T-cell (primary cell): ENCODE results near the gene ZSWIM7. TPM values are rescaled to one million over a fixed set of nuclear protein-coding genes. Genes with fewer than 3 reads are reported as not detected.

Experiments
- ATAC-seq, 4 experiments: fragments of 200-7000 bp in 3 of 4; fragments of 150-1000 bp in 1 of 4; cut with Tn5 transposase; replicated peaks in 1 of 4; 1 replicate in 3 of 4; 2 replicates in 1 of 4; pipeline ENCODE4 v1.10.0; 2021; ENCODE audit warnings: moderate library complexity in 3 of 4, mild to moderate bottlenecking in 2 of 4, moderate number of reproducible peaks in 1 of 4
- CTCF ChIA-PET, 2 donors: fragments of 300-600 bp; sonication (Branson Sonifier 250); formaldehyde crosslinking; loops; one replicate each; lab custom pipeline; 2022; ENCODE audit warnings: antibody characterized with exemption in 2 of 2; lab: Charles Lee
- POLR2A ChIA-PET, 2 donors: fragments of 300-600 bp; sonication (Branson Sonifier 250); formaldehyde crosslinking; loops; one replicate each; lab custom pipeline; 2022; ENCODE audit warnings: antibody characterized with exemption in 2 of 2; lab: Charles Lee
- DNase-seq, 35 experiments: peaks; one replicate each; pipeline versions ENCODE4 v3.0.0 to v3.0.0-alpha.2; 2013 to 2023
- H3K27ac ChIP-seq: one replicate; pipeline ENCODE4 v1.5.1; 2013; ENCODE audit warnings: low read length
- H3K27me3 ChIP-seq, 2 experiments: replicated peaks in 1 of 2; 1 replicate in 1 of 2; 2 replicates in 1 of 2; pipeline versions ENCODE4 v1.6.1 to v1.7.0; 2013; ENCODE audit warnings: low read length in 1 of 2, mixed read lengths in 1 of 2; ENCODE audit not compliant: control insufficient read depth in 2 of 2, insufficient read depth in 2 of 2; ENCODE audit errors: extremely low read depth in 1 of 2
- H3K36me3 ChIP-seq, 2 donors: 1 replicate in 1 of 2; 2 replicates in 1 of 2; pipeline versions ENCODE4 v1.6.1 to v1.7.0; 2013; ENCODE audit warnings: low read length in 1 of 2; ENCODE audit not compliant: control insufficient read depth in 2 of 2, insufficient read depth in 1 of 2; ENCODE audit errors: extremely low read depth in 1 of 2
- H3K4me1 ChIP-seq, 2 experiments: 1 replicate in 1 of 2; 2 replicates in 1 of 2; pipeline versions ENCODE4 v1.6.1 to v1.7.0; 2013; ENCODE audit warnings: low read length in 2 of 2, mixed read lengths in 1 of 2; ENCODE audit not compliant: insufficient read depth in 2 of 2, control insufficient read depth in 1 of 2; ENCODE audit errors: extremely low read depth in 1 of 2
- H3K4me3 ChIP-seq, 2 donors: 1 replicate in 1 of 2; 2 replicates in 1 of 2; pipeline versions ENCODE4 v1.5.1 to v1.7.0; 2013; ENCODE audit warnings: mild to moderate bottlenecking in 2 of 2, low read length in 1 of 2, moderate library complexity in 1 of 2; ENCODE audit not compliant: control insufficient read depth in 1 of 2; ENCODE audit errors: extremely low read depth in 1 of 2
- H3K9me3 ChIP-seq: 2 replicates; pipeline ENCODE4 v1.7.0; 2013
- H3K27ac Mint-ChIP-seq, 2 donors: one replicate each; pipeline ENCODE4 v1.8.0; 2020 to 2021; ENCODE audit warnings: mild to moderate bottlenecking in 2 of 2, mixed read lengths in 2 of 2
- H3K27me3 Mint-ChIP-seq, 2 donors: one replicate each; pipeline ENCODE4 v1.8.0; 2021 to 2022; ENCODE audit warnings: mixed read lengths in 2 of 2
- H3K36me3 Mint-ChIP-seq: one replicate; pipeline ENCODE4 v1.8.0; 2021; ENCODE audit warnings: mixed read lengths
- H3K4me1 Mint-ChIP-seq, 3 donors: one replicate each; pipeline ENCODE4 v1.8.0; 2020 to 2022; ENCODE audit warnings: mixed read lengths in 3 of 3, mild to moderate bottlenecking in 1 of 3
- H3K4me3 Mint-ChIP-seq, 3 donors: one replicate each; pipeline ENCODE4 v1.8.0; 2020 to 2022; ENCODE audit warnings: mild to moderate bottlenecking in 3 of 3, mixed read lengths in 3 of 3, moderate library complexity in 3 of 3
- H3K9me3 Mint-ChIP-seq, 3 donors: one replicate each; pipeline ENCODE4 v1.8.0; 2020 to 2022; ENCODE audit warnings: mixed read lengths in 3 of 3
- WGBS: methylation state at CpG from one replicate; pipeline ENCODE4 v1.1.5; 2013; ENCODE audit warnings: missing lambda C conversion rate; ENCODE audit not compliant: insufficient coverage; 5-methylcytosine and 5-hydroxymethylcytosine counted together
- total RNA-seq, 35 experiments: library from RNA in 6 of 35; stranded (reverse) in 6 of 35; fragments of 120-200 nt in 1 of 35; gene quantifications; one replicate each; pipeline versions ENCODE4 v1.2.1 to v1.2.4 and lab custom pipeline; 2013 to 2026

ZSWIM7 gene
- total RNA-seq, 5 donors from 2014 or later (not counting 1 experiment from before 2014, with no cell fraction given), result 18.1 to 28.7 (median 22.8) TPM

- CTCF ChIA-PET, result no interaction called here
- H3K9me3 ChIP-seq, result no peaks in the 10 kb centered on the region
- no peaks in the 10 kb centered on the region for H3K27me3 Mint-ChIP-seq
- ATAC-seq (no peak), DNase-seq (no peak)
- H3K27ac Mint-ChIP-seq, result no peak overlapping the region
- H3K4me1 ChIP-seq, result peaks cover 0 to 11% of the 10 kb centered on the region in 2 experiments
- no peak overlapping the region for H3K4me3 ChIP-seq
- peaks cover 12 to 21% (median 18%) of the 10 kb centered on the region in 3 donors for H3K4me1 Mint-ChIP-seq
- H3K27me3 ChIP-seq, result peaks cover 0 to 9% of the 10 kb centered on the region in 2 experiments
- POLR2A ChIA-PET, result no interaction called here
- no peaks in the 10 kb centered on the region for H3K36me3 Mint-ChIP-seq
- H3K36me3 ChIP-seq, result no peaks in the 10 kb centered on the region
- no peak overlapping the region for H3K27ac ChIP-seq
- H3K9me3 Mint-ChIP-seq, result no peaks in the 10 kb centered on the region
- WGBS, result 97% methylated on average over 9 of the region's 19 CpGs
- H3K4me3 Mint-ChIP-seq, result no peak overlapping the region
Observed at GRCh38 chr17:15957608-15958307, 41.7 kb downstream of the ZSWIM7 start.

- ChIA-PET CTCF (no interaction called here), POLR2A (no interaction called here)
- no peak overlapping the region for H3K4me3 ChIP-seq
- H3K27me3 Mint-ChIP-seq, result no peaks in the 10 kb centered on the region
- ATAC-seq (no peak), DNase-seq (no peak)
- 46% methylated on average over 6 of the region's 6 CpGs for WGBS
- peaks cover 0 to 11% of the 10 kb centered on the region in 2 experiments for H3K4me1 ChIP-seq
- H3K9me3 ChIP-seq, result no peaks in the 10 kb centered on the region
- peaks cover 0 to 9% of the 10 kb centered on the region in 2 experiments for H3K27me3 ChIP-seq
- H3K36me3 Mint-ChIP-seq, result no peaks in the 10 kb centered on the region
- no peaks in the 10 kb centered on the region for H3K9me3 Mint-ChIP-seq
- H3K4me1 Mint-ChIP-seq, result peaks cover 12 to 21% (median 18%) of the 10 kb centered on the region in 3 donors
- H3K36me3 ChIP-seq, result no peaks in the 10 kb centered on the region
- H3K4me3 Mint-ChIP-seq, result no peak overlapping the region
- H3K27ac ChIP-seq, result no peak overlapping the region
- H3K27ac Mint-ChIP-seq, result no peak overlapping the region
Observed at GRCh38 chr17:15957206-15957605, 42.3 kb downstream of the ZSWIM7 start.

GRCh38 chr17:15955793-15956541, 43.5 kb downstream of the ZSWIM7 start:
- Histone ChIP-seq H3K9me3 (no peaks in the 10 kb centered on the region), H3K36me3 (no peaks in the 10 kb centered on the region), H3K4me3 (no peak overlapping the region), H3K27ac (no peak overlapping the region), H3K27me3 (peaks cover 0 to 9% of the 10 kb centered on the region in 2 experiments), H3K4me1 (peaks cover 0 to 11% of the 10 kb centered on the region in 2 experiments)
- H3K9me3 Mint-ChIP-seq, result no peaks in the 10 kb centered on the region
- no peaks in the 10 kb centered on the region for H3K27me3 Mint-ChIP-seq
- ChIA-PET CTCF (no interaction called here), POLR2A (no interaction called here)
- WGBS, result 95% methylated on average over 8 of the region's 14 CpGs
- no peak for DNase-seq
- ATAC-seq, result no peak
- H3K4me1 Mint-ChIP-seq, result peaks cover 12 to 21% (median 18%) of the 10 kb centered on the region in 3 donors
- no peaks in the 10 kb centered on the region for H3K36me3 Mint-ChIP-seq
- no peak overlapping the region for H3K4me3 Mint-ChIP-seq
- no peak overlapping the region for H3K27ac Mint-ChIP-seq

DNA sequence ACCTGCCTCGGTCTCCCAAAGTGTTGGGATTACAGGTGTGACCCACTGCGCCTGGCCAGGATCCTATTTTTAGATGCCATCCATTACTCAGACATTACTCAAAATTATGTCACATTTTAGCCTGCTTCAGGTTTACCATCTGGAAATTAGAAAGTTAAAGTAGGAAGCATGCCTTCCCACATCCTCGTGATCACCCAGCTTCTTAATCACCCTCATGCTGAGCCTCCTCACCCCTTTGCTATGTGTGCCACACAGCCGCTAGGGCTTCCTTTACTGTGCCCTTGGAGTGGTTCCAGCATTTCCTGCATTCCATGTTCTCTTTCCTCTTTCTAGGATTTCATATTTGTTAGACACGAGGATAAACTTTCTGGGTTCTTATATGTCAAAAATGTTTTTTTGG, 45.3 kb downstream of the ZSWIM7 start:
- Mint-ChIP-seq H3K9me3 (no peaks in the 10 kb centered on the region), H3K36me3 (no peaks in the 10 kb centered on the region), H3K4me3 (no peak overlapping the region), H3K27me3 (no peaks in the 10 kb centered on the region), H3K4me1 (peaks cover 12 to 14% (median 12%) of the 10 kb centered on the region in 3 donors), H3K27ac (no peak overlapping the region)
- no peak for ATAC-seq
- Histone ChIP-seq H3K9me3 (no peaks in the 10 kb centered on the region), H3K27ac (no peak overlapping the region), H3K4me1 (peaks cover 0 to 6% of the 10 kb centered on the region in 2 experiments), H3K4me3 (no peak overlapping the region), H3K36me3 (no peaks in the 10 kb centered on the region), H3K27me3 (peaks cover 0 to 13% of the 10 kb centered on the region in 2 experiments)
- DNase-seq, result no peak
- ChIA-PET POLR2A (no interaction called here), CTCF (no interaction called here)
- no CpG with 5 or more reads among the region's 5 CpGs for WGBS

- no peaks in the 10 kb centered on the region for H3K4me1 ChIP-seq
- H3K9me3 Mint-ChIP-seq, result no peaks in the 10 kb centered on the region
- H3K27me3 ChIP-seq, result peaks cover 0 to 17% of the 10 kb centered on the region in 2 experiments
- ChIA-PET CTCF (no interaction called here), POLR2A (no interaction called here)
- H3K36me3 Mint-ChIP-seq, result no peaks in the 10 kb centered on the region
- no peak overlapping the region for H3K4me3 ChIP-seq
- peaks cover 1 to 3% (median 2%) of the 10 kb centered on the region in 3 donors for H3K4me1 Mint-ChIP-seq
- no peaks in the 10 kb centered on the region for H3K9me3 ChIP-seq
- no peaks in the 10 kb centered on the region for H3K27me3 Mint-ChIP-seq
- WGBS, result 71% methylated on average over 10 of the region's 22 CpGs
- no peaks in the 10 kb centered on the region for H3K36me3 ChIP-seq
- no peak for ATAC-seq
- H3K27ac Mint-ChIP-seq, result no peak overlapping the region
- no peak overlapping the region for H3K27ac ChIP-seq
- no peak for DNase-seq
- no peak overlapping the region for H3K4me3 Mint-ChIP-seq
Observed at GRCh38 chr17:15952916-15953790, 46.4 kb downstream of the ZSWIM7 start.

GRCh38 chr17:15952048-15952532, 47.4 kb downstream of the ZSWIM7 start:
- POLR2A ChIA-PET, result no interaction called here
- ATAC-seq (no peak), DNase-seq (no peak)
- no peak overlapping the region for H3K4me3 ChIP-seq
- H3K4me3 Mint-ChIP-seq, result no peak overlapping the region
- H3K4me1 ChIP-seq, result no peaks in the 10 kb centered on the region
- CTCF ChIA-PET, result no interaction called here
- no peaks in the 10 kb centered on the region for H3K9me3 ChIP-seq
- H3K4me1 Mint-ChIP-seq, result no peaks in the 10 kb centered on the region
- H3K27me3 ChIP-seq, result peaks cover 0 to 20% of the 10 kb centered on the region in 2 experiments
- H3K27me3 Mint-ChIP-seq, result no peaks in the 10 kb centered on the region
- no peaks in the 10 kb centered on the region for H3K36me3 Mint-ChIP-seq
- no peak overlapping the region for H3K27ac Mint-ChIP-seq
- no peaks in the 10 kb centered on the region for H3K9me3 Mint-ChIP-seq
- no CpG with 5 or more reads among the region's 7 CpGs for WGBS
- no peak overlapping the region for H3K27ac ChIP-seq
- no peaks in the 10 kb centered on the region for H3K36me3 ChIP-seq
